Rectal smooth muscle tissue (tissue), 1 donor: Measurements from ENCODE around the gene GRIA3.
"Not testable (repeated sequence)": the region's sequence is repeated elsewhere in the genome, so short reads cannot be mapped to it uniquely, and the experiment has no call there.

Experiments
- H3K27ac ChIP-seq: one replicate; pipeline ENCODE4 v1.7.0; 2013; ENCODE audit warnings: low read depth, low read length, inconsistent platforms
- H3K27me3 ChIP-seq: one replicate; pipeline ENCODE4 v1.7.0; 2013; ENCODE audit warnings: low read length; ENCODE audit not compliant: control insufficient read depth, insufficient read depth
- H3K36me3 ChIP-seq: one replicate; pipeline ENCODE4 v1.7.0; 2013; ENCODE audit warnings: low read length; ENCODE audit not compliant: control insufficient read depth, insufficient read depth
- H3K4me1 ChIP-seq: one replicate; pipeline ENCODE4 v1.7.0; 2013; ENCODE audit warnings: low read length; ENCODE audit not compliant: control insufficient read depth, insufficient read depth
- H3K4me3 ChIP-seq: one replicate; pipeline ENCODE4 v1.7.0; 2013; ENCODE audit warnings: low read length
- H3K9ac ChIP-seq: one replicate; pipeline ENCODE4 v1.7.0; 2013; ENCODE audit warnings: low read length

Gene GRIA3

DNA sequence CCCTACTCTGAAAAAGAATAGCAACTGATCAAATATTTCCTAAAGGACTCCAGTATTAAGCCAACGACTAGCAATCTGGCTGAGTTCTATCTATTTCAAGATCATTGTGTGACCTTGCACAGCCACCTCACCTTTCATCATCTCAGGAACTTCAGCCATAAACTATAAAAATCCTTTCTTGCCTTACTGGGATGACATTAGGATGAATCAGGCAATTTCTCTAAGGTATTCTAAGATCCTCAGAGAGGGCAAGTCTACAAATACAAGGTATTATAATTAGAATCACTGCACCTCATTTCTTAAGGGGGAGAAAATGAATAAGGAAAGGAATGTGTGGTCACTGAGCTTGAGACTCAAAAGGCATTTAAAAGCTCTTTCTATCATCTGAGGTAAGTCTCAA, 152.6 kb downstream of the GRIA3 start:
- no peaks in the 10 kb centered on the region for H3K36me3 ChIP-seq
- H3K9ac ChIP-seq: no peak overlapping the region
- H3K4me3 ChIP-seq: no peak overlapping the region
- no peaks in the 10 kb centered on the region for H3K27me3 ChIP-seq
- no peaks in the 10 kb centered on the region for H3K4me1 ChIP-seq
- H3K27ac ChIP-seq: no peak overlapping the region

DNA sequence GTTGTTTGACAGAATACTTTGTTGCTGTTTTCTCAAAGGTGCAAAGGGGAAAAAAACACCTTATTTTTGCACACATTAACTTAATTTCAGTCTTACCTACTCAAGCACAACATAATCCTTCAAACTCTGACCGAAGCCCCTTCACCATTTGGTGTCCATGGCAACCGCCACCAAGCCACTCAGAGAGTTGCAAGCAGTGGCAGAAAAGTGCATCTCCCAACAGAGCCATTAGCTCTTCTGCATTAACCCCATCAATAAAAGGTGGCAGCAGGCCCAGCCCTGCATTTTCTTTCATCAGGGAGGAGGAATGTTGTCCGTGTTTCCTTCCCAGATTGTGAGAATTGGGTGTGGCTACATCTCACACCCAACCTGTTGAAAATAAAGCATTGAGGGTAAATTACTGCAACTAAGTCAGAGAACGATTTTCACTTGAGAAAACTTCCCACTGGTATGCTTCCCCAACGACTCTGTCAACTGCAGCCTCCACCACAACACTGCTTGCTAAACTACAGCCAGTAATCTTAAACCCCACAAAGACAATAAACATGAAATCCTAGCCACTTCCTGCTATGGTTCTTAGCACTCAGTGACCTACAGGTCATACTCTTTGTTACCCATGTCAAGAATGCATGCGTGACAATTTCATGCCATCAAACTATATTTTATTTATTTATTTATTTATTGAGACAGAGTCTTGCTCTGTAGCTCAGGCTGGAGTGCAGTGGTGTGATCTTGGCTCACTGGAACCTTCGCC, 154.0 kb downstream of the GRIA3 start:
- Histone ChIP-seq H3K27ac (no peak overlapping the region), H3K36me3 (no peaks in the 10 kb centered on the region), H3K4me3 (no peak overlapping the region), H3K4me1 (no peaks in the 10 kb centered on the region), H3K9ac (no peak overlapping the region), H3K27me3 (no peaks in the 10 kb centered on the region)

DNA sequence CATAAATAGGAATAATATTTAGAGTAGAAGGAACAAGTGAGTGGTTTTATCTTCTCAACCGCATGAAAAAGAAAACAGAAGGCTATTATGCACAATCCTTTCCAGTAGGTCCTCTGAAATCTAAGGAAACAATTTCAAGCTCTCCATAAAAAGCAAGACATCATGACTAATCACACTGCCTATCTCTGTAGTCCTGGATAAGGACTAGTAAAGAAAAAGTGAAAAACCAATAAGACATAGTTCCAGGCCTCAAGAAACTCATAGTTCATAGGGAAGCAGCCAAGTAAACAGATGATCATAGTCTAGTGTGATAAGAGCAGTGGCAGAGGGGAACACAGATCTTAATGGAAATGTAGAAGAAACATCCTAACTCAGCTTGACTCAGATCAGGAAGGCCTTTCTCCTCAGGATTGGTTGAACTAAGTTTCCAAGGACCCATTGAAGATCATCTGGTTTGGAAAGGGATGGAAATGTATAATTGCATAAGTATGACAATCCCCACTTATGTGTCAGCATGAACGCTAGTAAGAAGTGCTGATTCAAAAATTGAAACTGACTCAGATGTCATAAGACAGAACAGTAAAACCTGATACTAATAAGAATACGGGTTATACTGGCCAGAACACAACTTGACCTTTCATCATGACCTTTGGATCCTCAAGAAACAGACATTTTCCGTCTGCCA, 155.3 kb downstream of the GRIA3 start:
- Histone ChIP-seq H3K9ac (no peak overlapping the region), H3K36me3 (no peaks in the 10 kb centered on the region), H3K4me1 (no peaks in the 10 kb centered on the region), H3K27me3 (no peaks in the 10 kb centered on the region), H3K27ac (no peak overlapping the region), H3K4me3 (no peak overlapping the region)

DNA sequence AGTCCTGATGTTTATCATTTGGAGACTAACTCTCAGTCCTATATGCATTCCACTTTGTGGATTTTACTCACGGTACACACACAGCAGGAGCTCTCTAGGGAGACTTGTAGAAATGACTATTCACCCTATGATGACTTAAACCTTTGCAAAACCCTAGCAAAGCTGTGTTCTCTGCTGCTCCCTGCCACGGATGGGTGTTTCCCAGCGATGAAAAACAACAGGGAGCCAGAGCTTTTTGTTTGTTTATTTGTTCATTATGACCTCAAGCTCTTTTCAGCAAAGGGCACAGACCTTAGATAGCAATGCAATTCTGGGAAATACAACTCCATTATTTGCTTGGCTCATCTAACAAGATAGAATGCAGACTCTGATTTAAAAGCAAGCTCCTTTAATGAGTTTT, 156.6 kb downstream of the GRIA3 start:
- Histone ChIP-seq H3K9ac (no peak overlapping the region), H3K4me3 (no peak overlapping the region), H3K36me3 (no peaks in the 10 kb centered on the region), H3K27me3 (no peaks in the 10 kb centered on the region), H3K27ac (no peak overlapping the region), H3K4me1 (no peaks in the 10 kb centered on the region)

DNA sequence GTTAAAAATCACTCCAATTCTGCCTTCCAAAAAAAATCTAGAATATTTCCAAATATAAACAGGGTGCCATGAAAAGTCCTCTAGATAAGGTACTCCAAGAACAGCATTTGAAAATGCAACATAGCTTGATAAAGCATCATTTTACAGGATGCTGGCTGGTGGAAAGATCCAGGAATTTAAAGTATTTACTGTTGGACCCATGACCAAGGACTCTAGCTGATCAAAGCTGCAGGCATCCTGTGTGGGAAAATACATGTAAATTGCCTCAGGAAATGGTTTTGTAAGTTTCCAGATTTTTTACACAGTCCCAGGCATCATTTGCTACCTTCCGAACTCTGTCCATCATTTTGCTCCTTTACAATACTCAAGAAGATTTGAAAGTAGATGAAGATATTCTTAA, 164.4 kb downstream of the GRIA3 start:
- H3K4me3 ChIP-seq: no peak overlapping the region
- H3K4me1 ChIP-seq: no peaks in the 10 kb centered on the region
- no peaks in the 10 kb centered on the region for H3K36me3 ChIP-seq
- H3K27me3 ChIP-seq: no peaks in the 10 kb centered on the region
- no peak overlapping the region for H3K27ac ChIP-seq
- no peak overlapping the region for H3K9ac ChIP-seq

DNA sequence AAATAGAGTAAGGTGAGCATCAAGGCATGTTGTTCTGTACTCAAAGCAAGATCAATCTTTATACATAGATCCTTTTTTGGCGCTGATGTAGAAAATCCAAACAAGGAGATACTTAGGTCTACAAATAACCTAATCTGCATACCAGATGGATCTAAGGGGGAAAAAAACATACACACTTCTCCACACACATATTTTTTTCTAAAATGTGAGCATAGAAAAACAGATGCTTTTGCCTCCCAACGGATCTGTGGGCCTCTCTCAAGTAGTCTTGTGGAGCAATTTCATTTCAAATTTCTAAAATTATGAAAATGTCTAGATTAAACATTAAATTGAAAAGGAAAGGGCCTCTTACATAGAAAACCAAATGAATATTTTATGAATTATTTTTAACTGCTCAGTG, 166.1 kb downstream of the GRIA3 start:
- H3K36me3 ChIP-seq: no peaks in the 10 kb centered on the region
- H3K27me3 ChIP-seq: no peaks in the 10 kb centered on the region
- no peak overlapping the region for H3K4me3 ChIP-seq
- H3K9ac ChIP-seq: no peak overlapping the region
- no peaks in the 10 kb centered on the region for H3K4me1 ChIP-seq
- no peak overlapping the region for H3K27ac ChIP-seq

DNA sequence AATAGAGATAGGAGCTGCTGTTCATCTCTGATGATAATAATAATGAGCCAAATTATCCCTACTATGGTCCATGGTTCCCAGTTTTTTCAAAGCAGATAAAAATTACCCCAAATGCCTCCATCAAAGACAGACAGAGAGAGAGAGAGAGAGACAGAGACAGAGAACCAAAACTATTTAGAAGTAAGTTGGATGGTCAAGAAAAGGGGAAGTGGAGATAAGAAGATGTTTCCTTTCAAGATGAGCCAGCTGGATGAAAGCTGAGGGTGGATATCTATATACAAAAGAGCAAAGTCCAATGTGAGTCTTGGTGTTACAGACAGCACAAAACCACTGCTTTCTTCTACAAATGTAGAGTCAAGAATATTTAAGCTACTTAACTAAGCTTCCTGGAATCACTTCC, 173.9 kb downstream of the GRIA3 start:
- no peaks in the 10 kb centered on the region for H3K27me3 ChIP-seq

DNA sequence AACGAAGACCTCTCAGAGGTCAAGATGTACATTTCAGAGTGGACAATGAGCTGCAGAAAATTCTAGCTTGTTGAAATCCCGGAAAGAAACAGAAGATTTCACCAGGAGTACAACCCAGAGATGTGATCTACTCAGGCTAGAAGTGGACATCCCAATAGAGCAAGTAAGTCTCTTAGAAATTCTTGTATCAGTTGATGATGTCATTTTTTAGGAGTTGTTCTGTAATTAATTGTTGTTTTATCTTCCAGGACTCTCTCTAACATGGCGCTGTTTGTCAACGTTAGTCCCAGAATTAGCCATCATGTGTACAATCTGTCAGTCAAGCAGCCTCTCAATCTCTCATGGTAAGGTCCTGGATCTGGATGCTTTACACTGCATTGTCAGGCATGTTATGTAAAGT, 174.4 kb downstream of the GRIA3 start:
- Histone ChIP-seq H3K27me3 (no peaks in the 10 kb centered on the region), H3K4me3 (no peak overlapping the region), H3K4me1 (no peaks in the 10 kb centered on the region), H3K36me3 (no peaks in the 10 kb centered on the region), H3K27ac (no peak overlapping the region), H3K9ac (no peak overlapping the region)

More for the DNA sequence above, 173.9 kb downstream of the GRIA3 start:
- no peak overlapping the region for H3K4me3 ChIP-seq
- no peak overlapping the region for H3K27ac ChIP-seq
- H3K4me1 ChIP-seq: no peaks in the 10 kb centered on the region
- H3K9ac ChIP-seq: no peak overlapping the region
- H3K36me3 ChIP-seq: no peaks in the 10 kb centered on the region

DNA sequence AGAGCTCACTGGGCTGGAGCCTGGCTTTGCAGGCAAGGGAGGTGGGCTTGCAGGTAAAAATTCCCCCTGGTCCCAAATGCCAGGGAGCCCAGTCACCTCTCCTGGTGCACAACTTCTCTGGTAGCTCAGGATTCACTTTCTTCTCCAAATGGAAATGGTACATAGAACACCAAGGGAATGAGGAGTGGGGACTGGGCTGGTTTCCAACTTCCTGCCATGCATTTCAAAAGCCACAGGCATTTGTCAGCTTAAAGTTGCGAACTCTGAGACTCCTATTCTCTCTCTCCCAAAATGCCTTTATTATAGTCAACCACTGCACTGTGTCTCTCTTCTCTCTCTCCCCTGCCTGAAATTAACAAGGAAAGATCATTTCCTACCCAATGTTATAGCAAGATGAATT, 177.3 kb downstream of the GRIA3 start:
- no peaks in the 10 kb centered on the region for H3K27me3 ChIP-seq
- no peak overlapping the region for H3K9ac ChIP-seq
- H3K36me3 ChIP-seq: no peaks in the 10 kb centered on the region
- no peak overlapping the region for H3K27ac ChIP-seq
- no peaks in the 10 kb centered on the region for H3K4me1 ChIP-seq
- H3K4me3 ChIP-seq: no peak overlapping the region

DNA sequence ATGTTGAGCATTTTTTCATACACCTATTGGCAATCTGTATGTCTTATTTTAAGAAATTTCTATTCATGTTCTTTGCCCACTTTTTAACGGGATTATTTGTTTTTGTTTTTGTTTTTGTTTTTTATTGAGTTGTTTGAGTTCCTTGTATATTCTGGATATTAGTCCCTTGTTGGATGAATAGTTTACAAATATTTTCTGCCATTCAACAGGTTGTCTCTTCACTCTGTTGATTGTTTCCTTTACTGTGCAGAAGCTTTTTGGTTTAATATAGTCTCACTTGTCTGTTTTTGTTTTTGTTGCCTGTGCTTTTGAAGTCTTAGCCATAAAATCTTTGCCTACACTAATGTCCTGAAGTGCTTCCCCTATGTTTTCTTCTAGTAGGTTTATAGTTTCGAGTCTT, 202.1 kb downstream of the GRIA3 start:
- H3K9ac ChIP-seq, H3K27me3 ChIP-seq, H3K36me3 ChIP-seq, H3K4me1 ChIP-seq, H3K4me3 ChIP-seq, H3K27ac ChIP-seq: not testable (repeated sequence)

DNA sequence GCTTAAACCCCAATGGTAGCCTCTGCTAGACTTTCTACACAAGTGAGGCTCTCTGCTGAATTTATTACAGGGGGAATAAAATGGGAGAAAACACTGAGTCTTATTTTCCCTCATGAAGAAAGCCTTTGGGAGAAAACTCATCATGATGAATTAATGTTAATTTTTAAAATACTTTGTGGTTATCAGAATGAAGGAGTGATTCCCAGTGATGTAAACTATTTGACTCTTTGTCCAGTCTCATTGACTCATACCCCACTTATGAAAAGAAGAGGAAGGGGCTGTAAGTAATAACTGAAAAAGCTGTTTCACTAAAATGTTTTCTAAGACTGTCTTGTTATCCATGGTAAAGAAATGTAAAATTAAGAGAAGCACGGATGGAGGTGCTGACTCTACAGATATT, 208.8 kb downstream of the GRIA3 start:
- no peaks in the 10 kb centered on the region for H3K4me1 ChIP-seq
- H3K27me3 ChIP-seq: no peaks in the 10 kb centered on the region
- no peak overlapping the region for H3K9ac ChIP-seq
- no peak overlapping the region for H3K4me3 ChIP-seq
- H3K27ac ChIP-seq: no peak overlapping the region
- H3K36me3 ChIP-seq: no peaks in the 10 kb centered on the region

DNA sequence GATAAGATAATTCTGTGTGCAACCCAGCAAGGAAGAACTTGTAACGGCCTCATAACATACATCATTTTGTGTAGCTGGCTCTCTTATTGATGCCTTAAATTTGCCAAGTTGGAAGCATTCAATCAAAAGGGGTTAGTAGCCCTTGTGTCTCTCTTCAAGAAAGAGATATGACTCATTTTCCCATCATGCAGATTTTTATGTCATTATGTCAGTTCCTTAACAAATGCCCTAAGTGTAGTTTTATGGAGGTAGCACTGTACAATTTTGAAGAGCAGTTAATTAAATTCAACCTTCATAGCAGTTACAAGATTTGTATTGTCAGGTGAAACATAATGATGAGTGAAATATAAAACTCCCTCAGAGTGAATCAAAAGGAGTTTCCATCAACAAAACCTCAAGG, 215.6 kb downstream of the GRIA3 start:
- Histone ChIP-seq H3K27ac (no peak overlapping the region), H3K4me3 (no peak overlapping the region), H3K9ac (no peak overlapping the region), H3K27me3 (no peaks in the 10 kb centered on the region), H3K4me1 (no peaks in the 10 kb centered on the region), H3K36me3 (no peaks in the 10 kb centered on the region)

DNA sequence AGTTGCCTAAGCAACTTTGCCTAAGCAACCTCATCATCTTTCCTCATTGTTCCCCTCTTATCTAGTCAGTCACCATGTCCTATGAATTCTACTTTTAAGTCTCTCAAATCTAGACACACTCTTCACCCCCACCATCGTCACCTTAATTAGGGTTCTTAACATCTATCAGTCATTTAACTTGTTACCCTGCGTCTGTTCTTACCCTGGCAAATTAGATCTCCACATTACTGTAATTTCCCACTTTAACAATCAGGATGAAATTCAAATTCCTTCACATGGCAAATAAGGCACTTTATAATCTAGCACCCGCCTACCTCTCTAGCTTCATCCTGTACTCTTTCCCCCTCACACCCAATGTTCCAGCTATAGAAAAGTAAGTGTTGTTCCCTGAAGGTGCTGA, 221.2 kb downstream of the GRIA3 start:
- Histone ChIP-seq H3K4me1 (no peaks in the 10 kb centered on the region), H3K36me3 (no peaks in the 10 kb centered on the region), H3K27ac (no peak overlapping the region), H3K27me3 (no peaks in the 10 kb centered on the region), H3K9ac (no peak overlapping the region), H3K4me3 (no peak overlapping the region)
